Activated gamma-delta T cell (primary cell): ENCODE results near the gene CFAP61.
"Not testable (repeated sequence)": the region's sequence is repeated elsewhere in the genome, so short reads cannot be mapped to it uniquely, and the experiment has no call there.

ENCODE experiments used
- DNase-seq: peaks from one replicate; lab custom pipeline; 2025; lab: John Stamatoyannopoulos, UW
- total RNA-seq, 2 donors: gene quantifications; one replicate each; lab custom pipeline; 2026; lab: John Stamatoyannopoulos, UW

CFAP61 gene, protein sequence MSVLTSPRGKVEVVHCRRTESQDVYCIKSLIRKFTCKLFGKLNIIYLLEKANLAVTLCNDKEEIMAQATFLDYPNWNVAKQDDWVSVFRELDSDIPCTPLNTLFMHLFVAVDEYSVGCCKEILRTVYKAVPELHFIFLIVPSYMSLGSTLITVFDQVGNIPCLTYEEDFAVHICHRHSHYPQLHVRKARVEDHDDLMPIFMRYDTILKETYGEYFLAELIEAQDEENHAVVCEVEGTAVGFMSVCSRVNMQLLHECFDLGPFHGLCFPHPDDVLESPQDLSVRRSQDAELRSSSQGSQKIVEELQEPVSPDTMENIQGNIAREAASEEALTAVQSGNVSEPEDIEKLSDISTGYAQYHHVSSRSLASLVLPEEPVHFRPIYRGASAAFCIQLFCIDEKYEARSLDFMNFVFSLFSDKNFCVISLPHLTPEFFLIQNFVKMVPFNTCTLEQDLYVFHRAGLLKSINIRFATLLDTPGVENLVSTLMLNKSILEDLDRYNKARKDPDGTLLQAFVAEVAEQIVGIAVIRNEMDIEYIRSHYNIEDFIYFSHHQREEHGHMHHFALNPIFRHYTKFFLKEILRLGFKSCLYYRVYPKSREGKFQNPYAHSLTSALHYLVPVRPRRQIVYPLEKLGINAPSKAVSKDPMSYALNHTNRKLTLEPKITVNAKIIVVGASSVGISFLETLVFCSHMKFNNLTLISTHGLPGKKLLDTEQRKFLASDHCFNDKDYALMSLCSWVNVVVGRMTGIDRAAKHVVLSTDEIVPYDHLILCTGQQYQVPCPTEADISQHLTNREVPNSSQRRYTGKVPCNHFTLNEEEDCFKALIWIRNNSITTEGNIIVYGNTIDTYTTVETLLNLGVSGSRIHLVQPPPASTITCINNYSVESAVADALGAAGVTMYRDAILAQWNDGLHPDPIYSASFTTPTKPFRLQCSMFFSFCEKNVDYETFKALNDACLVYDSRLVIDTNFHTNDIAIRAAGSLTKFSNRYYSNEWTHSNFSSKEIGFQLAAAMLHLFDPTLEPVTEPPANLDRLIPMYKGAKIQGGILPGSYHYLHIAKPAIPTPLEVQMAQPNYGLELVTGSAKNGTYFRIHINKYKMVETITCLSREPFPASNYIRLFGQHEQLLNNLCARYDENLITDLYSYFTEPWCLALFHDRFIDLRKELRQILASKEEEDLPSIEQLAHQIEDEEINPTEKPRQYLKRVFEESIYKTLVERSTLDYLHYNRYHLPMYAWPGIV
- 0 reads per million in 2 donors for total RNA-seq

DNA sequence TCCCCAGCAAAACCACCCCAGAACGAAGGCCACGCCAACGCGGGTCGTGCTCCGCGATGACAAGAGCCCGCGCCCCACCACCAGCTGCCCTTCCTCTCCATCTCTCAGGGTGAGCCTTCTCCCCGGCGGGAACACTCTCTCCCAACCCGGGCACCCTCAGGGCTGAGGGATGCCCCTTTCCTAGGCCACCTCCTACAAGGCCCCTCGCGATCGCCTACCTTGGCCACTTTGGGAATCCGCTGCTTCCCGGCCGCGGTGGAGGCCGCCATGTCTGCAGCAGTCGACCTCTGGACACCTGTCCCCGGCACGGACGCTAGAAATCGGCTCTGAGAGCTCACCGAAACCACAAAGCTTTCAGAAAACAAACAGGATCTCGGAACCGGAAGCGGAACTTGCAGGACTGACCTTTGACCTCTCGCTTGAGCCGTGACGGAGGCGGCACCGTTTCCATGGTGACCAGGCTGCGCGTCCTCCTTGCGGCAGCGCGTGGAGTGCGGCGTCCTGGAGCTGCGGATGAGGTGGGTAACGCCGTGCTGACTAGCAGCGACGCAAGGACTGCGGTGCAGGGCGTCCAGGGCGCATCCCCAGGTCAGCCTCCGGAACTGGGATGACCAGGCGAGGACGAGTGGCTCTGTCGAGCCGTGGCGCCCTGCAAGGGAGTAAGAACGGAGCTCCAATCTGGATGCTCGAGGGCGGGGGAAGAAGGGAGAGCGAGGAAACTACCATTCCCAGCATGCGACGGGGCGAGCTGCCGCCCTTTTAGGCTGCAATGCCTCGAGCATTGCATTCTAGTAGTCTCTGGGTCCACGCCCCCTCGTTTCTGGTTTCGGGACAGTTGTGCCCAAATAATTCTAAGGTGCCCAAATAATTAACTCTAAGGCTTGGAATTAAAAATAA, at the start of gene CFAP61, which contains the start of gene CRNKL1:
CFAP61 (plus strand) TSS at position 459 of the 897 bp plus-strand sequence. CDS start 4,122 bp downstream, outside the sequence.
CRNKL1 (minus strand) TSS at position 393 of the 897 bp plus-strand sequence; CDS start at position 269, 124 bp downstream.
- DNase-seq, result peak; percentile 86

DNA sequence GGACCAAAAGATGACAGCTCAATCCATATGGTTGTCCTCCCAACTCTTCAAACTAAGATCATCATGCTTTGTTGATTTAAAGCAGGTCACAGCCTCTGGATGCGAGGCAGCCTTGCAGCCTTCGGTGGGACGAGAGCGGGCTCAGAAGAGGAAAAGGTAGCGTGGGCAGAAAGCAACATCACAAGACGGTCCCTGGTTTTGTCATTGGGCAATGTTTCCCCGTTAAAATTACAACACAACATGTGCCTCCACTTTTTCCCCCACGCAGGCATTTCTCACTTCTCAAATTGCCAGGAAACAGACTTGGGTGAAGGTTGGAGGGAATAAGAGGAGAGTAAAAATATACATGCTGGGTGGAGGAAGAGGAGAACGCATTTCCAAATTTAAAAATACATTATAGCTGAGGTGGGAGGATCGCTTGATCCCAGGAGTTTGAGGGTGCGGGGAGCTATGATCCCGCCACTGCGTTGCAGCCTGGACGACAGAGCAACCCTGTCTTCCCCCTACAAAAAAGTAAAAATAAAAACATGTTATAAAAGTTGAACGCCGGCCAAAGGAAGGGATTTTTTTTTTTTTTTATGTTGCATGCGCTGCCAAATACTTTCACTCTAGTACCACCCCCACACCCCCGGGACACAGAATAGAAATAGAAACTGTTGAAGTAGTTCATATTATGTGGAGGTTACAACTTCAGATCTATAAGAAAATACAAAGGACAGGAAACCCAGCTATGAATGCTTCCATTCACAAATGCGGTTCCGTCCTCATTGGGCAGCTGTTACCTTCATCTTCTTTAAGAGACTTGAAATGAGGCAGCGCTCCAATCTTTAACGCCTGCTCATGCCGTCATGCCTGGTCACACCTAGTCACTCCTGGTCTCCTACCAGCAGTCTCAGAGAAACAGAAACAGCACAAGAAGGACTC, 49.0 kb upstream of the CFAP61 start:
- no peak for DNase-seq

DNA sequence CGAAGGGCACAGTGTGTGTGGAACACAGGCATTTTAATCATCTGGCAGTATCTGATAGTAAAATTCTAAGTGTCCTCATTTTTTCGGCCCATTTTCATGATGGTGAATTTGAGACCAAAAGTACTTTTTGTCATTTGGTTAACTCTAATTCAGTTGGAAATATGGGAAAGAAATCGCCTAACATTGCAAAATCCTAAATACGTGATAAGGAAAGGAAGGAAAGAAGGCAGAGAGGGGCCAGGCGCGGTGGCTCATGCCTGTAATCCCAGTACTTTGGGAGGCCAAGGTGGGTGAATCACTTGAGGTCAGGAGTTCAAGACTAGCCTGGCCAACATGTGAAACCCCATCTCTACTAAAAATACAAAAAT, 48.4 kb upstream of the CFAP61 start:
- not testable (repeated sequence) for DNase-seq

DNA sequence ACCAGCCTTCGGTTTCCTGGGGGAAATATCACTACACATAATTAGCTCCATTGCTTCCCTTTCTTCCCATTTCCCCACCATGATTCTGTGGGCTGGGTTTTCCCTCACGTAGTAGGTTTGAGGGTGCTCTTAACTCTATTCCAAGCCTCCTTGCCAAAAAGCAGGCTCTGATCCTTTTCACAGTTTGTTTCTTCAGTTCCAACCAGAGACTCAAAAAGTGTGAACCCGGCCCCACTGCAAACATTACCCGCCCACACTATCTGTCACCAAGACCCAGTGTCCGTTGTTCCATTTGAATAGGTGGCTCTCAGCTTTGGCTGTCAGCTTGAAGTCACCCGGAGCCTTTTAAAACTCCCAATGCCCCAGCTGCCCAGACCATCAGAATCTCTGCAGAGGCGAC, 47.0 kb upstream of the CFAP61 start:
- no peak for DNase-seq

DNA sequence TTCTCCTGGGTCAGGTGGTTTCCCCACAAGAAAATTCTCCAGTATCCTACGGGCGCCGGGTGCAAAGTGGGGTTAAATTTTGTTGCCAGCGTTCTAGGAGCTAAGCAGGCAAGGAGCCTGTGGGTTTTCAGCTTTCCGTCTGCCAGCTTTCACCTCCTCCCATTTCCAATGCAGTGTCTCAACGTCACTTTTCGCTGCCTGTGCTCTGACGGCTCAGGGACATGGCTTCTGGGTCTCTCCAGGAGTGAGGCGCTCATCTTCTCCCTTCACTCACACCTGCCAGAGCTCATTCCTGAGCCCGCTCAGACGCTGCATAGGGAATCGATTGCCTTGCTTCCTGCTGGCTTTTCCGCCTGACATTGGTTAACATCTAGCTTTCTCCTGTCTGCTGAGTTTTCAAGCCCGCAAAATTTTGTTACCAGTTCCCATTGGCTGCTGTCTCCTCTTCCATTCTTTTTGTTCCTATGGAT, 42.5 kb upstream of the CFAP61 start:
- DNase-seq, result no peak

DNA sequence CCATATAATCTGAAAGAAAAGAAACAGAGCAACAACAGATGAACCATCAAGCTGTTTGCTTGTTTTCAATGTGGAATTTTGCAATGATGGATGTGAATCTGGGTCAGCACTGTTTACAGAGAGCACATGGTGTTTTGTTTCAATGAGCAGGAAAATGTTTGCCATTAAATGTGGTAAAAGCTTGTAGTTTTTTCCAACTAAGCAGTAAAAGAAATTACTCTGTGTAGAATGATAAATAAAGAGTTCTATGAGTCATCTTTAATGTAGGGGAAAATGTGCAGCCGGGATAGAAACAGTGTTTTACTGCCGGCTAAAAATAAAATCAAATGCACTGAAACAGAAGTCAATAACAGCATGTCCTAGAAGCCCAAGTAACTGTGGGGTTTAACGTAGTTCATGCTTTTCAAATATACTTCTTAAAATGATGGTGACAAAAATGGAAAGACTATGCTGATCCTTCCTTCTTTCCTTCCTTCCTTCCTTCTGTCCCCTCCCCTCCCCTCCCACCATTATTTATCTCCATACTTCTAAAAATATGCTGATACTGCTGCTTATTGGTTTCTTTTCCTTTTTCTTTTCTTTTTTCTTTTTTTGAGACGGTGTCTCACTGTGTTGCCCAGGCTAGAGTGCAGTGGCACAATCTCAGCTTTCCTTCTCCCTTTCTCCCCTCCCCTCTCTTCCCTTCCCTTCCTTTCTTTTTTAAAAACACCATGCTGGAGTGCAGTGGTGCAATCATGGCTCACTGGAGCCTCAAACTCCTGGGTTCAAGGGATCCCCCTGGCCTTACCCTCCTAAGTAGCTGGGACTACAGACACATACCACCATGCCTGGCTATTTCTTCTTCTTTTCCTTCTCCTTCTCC, 41.5 kb upstream of the CFAP61 start:
- no peak for DNase-seq

DNA sequence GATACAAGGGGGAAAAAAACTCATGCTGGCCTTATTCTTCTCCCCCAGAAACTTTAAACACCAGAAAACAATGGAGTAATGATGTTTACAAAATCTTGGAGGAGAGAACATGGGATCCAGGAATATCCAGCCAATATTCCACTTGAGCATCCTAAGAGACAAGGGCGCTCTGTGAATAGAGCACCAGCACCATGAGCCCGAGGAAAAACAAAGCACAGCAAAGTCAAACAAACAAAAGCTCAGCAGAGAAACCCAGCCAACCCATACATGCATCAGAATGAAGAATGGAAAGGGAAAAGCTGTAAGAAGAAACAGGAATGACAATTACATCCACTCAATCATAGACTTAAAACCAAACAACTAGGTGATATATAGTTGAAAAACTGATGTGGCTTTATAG, 39.8 kb upstream of the CFAP61 start:
- no peak for DNase-seq

DNA sequence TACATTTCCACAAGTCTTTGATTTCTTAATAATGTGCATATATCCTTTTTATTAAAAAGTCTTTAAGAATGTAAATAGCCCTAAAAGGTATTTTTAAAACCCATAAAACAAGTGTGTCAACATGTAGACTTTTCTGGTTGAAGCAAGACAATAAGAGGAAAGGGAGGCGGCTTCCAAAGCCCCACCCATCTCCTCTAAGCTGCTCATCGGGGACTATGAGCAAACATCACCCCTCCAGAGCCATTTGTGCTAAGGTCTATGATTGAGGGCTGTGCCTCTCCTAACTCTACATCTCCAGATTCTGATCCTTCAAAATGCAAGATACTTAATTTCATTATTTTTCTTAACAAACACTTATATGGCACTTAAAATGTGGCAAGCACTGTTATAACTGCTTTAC, 37.7 kb upstream of the CFAP61 start:
- no peak for DNase-seq

DNA sequence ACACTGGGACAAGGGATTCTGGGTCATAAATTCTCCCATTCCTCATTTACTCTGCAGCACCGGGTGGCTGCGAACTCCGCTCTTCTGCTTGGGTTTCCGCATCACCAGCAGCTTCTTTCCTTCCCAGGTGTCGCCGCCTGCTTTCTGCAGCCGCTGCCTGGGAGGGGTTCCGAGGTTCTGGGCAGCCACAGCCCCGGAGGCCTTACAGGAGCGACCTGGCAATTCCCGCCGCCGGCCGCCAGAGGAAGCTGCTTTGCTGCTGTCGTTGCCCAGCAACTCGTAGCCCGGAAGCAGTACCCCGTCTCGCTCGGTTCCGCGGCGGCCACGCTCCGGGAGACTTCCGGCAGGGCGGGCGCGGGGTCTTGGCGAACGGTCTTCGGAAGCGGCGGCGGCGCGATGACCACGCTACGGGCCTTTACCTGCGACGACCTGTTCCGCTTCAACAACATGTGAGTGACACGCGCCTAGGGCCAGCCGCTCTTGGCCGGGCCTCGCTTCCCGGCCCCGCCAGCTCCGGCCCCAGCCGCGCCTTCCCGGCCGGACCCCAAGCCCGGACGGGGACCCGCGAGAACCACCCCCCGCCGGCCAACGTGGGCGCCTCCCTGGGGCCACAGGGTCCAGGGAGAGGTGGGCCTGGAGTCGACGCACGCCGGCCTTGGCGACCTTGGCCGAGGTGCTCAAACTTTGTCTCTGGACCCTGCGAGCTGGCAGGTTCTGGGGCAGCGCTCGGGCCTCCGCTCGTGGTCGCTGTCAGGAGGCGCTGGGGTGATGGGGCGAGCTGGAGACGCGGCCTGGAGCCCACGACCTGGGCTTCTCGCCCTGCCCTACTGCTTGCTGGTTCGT, 35.1 kb upstream of the CFAP61 start, which contains the start of gene NAA20:
NAA20 (plus strand) TSS at position 362 of the 843 bp plus-strand sequence; CDS start at position 397, 35 bp downstream.
- DNase-seq, result peak; percentile 84

DNA sequence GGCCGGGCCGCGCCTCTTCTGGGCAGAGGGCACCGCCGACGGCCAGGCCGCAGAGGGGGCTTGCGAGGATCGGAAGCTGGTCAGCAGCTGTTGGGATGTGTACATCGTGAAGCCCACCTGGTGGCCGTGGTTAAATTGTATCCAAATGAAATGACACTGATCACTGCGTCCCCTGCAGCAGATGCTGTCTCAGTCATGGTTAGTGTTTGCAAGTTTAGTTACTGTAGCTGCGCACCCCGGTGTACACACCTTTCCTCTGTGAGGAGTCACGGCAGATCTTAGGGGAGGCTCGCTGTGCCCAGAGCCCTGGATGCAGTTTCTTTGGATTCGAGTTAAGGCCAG, 34.5 kb upstream of the CFAP61 start:
- no peak for DNase-seq

DNA sequence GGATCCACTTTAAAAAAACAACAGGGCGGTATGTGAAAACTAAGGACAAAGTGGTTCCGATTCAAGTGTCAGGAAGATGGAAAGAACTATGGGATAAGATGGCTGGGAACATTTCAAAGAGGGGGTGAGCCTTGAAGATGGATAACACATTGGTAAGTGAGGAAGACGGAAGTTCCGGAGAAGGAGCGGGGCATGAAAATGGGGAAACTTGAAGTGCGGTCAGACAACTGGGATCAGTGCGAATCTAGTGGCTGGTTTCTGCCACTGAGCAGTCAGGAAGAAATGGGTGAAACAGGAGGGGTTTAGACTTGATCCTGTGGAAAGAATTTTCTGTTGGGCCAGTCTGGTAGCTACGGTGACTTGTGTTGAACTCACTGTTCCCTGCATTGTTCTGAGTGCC, 34.0 kb upstream of the CFAP61 start:
- DNase-seq, result no peak

DNA sequence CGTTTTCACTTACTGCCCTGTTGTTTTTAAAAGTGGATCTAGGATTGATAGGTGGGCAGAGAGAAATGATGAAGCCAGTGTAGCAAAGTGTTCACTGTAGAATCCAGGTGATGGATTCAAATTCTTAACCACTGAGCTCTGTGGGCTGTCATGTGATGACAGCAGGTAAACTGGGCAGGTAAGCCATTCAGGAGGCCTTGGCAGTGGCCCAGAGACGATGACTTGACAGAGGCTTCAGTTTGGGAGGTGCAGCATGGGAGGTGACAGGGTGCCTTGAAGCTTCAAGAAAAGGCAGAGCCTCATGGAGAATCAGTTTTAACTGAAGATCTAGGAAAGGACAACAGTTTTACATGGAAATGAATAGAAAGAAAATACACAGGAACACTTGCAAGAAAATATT, 33.2 kb upstream of the CFAP61 start:
- no peak for DNase-seq

DNA sequence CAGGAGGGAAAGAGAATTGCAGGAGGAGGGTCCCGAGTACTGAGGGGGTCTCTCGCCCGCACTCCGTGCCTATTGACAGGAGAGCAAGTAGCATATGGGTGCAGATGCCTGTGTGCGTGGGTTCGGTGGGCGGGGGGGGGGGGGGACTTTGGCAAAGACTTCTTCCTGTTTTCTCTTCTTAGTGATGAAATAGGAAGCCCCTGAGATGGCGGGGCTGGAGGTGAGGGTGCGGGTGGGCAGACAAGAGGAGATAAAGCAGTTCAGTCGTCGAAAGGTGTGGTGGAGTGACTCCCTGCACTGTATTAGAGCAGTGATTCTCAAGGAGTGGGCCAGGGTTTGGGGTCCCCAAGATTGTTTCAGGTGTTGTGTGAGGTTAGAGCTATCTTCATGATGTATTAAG, 31.4 kb upstream of the CFAP61 start:
- no peak for DNase-seq

DNA sequence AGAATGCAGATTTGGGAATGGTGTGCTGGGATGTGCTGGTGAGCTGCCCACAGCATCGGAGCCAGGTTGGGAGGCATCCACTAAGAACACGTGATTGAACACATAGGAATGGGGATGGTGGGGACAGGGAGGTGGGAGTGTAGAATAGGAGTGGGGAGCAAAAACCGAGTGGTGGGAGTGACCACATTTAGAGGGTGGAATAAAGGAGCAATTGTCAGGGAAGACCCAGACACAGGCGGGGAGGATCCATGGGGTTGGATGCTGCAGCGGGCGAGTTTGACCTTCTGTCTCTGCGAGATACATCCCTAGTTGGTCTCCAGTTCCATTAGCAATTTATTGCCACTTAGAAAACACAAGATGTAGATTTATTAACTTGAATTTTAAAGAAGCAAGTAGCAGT, 30.5 kb upstream of the CFAP61 start:
- DNase-seq, result no peak

DNA sequence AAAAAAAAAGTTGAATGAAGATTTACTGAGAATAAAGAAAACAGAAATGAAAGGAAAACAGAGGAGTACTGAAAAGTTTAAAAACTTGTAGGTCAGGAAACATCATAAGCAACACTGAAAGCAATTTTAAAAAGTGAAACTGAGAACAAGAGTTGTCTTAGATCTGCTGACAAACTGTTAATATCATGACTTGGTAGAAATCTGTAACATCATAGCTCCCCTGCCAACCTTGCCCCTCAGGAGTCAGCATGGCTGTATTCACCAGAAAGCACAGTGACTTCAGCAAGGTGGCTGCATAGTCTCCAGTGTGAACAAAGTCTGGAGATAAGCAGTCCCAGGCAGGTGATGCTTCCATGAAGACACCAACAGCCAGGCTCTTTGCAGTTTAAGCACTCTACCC, 29.8 kb upstream of the CFAP61 start:
- DNase-seq, result no peak

DNA sequence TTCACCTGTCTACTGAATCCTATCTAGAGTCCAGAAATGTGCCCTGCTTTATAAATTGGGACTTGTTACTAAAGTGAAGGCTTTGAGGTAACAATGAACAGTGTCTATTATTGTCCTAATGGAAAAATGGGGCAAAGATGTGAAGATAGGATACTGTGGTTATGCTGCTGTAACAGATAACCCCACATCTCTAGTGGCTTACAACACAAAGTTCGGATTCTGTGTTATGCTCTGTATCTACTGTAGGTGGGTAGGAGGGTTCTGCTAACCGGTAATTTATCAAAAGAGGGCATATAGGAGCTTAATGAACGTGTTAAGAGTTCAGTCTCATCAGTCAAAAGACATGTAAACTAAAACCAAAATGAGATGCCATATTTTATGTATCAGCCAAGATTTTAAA, 28.9 kb upstream of the CFAP61 start:
- no peak for DNase-seq

DNA sequence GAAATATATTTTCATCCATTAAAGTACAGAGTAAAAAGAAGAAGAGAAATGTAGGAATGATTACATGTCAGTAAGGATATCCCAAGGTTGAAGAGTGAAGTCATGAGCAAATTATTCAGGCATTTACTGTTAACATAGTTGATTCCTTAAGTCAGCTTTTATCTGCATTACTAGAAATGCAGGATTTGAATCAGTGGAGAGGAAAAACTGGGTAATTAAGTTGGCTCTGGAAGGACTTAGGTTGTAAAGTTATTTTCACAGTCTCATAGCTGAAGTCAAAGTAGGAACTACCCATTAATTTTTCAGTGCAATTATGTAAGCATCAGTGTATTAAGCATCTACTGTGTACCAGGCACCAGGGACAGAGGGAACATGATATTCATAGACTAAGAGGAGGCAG, 27.4 kb upstream of the CFAP61 start:
- DNase-seq, result no peak

DNA sequence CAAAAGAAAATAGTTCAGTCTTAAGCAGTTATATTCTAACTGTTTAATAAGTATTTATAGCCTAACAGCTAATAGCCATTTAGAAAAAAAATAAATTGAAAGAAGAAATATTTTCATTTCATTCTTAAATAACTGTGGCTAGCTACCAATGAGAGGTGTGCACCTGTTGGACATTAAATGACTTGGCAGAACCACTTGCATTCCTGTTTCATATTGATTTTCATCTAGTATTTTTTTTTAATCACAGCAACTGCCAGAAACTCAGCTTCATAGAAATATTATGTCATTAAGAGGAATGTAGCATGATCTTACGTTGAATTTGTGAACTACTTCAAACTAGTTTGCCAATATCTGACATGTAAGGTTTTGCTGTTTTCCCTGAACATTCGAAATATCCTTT, 25.0 kb upstream of the CFAP61 start:
- no peak for DNase-seq
